HL-60 (cell line): ENCODE results near the gene MPI.

ENCODE experiments used
- DNase-seq, 2 experiments: peaks; one replicate each; pipeline ENCODE4 v3.0.0-alpha.2; 2010 to 2020; ENCODE audit warnings: low read depth in 1 of 2, low spot score in 1 of 2
- H3K27ac ChIP-seq: fragments of 250-450 bp; sonication (Bioruptor Pico); replicated peaks from 2 replicates; pipeline ENCODE4 v1.5.1; 2020; ENCODE audit warnings: mild to moderate bottlenecking, moderate library complexity
- H3K27me3 ChIP-seq: fragments of 250-450 bp; sonication (Bioruptor Pico); 2 replicates; pipeline ENCODE4 v1.5.1; 2021; ENCODE audit warnings: mild to moderate bottlenecking, moderate library complexity; ENCODE audit not compliant: insufficient read depth, poor library complexity, severe bottlenecking
- H3K4me3 ChIP-seq: replicated peaks from 2 replicates; pipeline ENCODE4 v1.5.1; 2011; ENCODE audit warnings: mild to moderate bottlenecking, control low read depth, low read length; ENCODE audit not compliant: insufficient read depth
- GABPA ChIP-seq: IDR thresholded peaks from 2 replicates; pipeline ENCODE4 v1.6.1; 2012; ENCODE audit warnings: low read depth
- POLR2AphosphoS5 ChIP-seq: IDR thresholded peaks from 2 replicates; pipeline ENCODE4 v1.6.1; 2012; ENCODE audit warnings: low read depth
- SPI1 ChIP-seq: IDR thresholded peaks from 2 replicates; pipeline ENCODE4 v1.6.1; 2012; ENCODE audit warnings: low read depth, mild to moderate bottlenecking, borderline replicate concordance
- TF ChIP-seq, protein P1 (sequence below): IDR thresholded peaks from 2 replicates; pipeline ENCODE4 v1.6.1; 2012; ENCODE audit warnings: low read depth; ENCODE audit not compliant: insufficient replicate concordance
- TF ChIP-seq, protein P2 (sequence below): IDR thresholded peaks from one replicate; pipeline ENCODE4 v1.5.1; 2011; ENCODE audit warnings: low read length, control low read depth, inconsistent platforms; ENCODE audit not compliant: insufficient read depth

Gene MPI

GRCh38 chr15:74897300-74897701 lies 7.5 kb downstream of the MPI start:
- Histone ChIP-seq H3K27ac (no peak overlapping the region), H3K4me3 (no peak overlapping the region), H3K27me3 (no peaks in the 10 kb centered on the region)
- no peak for DNase-seq
- TF ChIP-seq, protein P1, sequence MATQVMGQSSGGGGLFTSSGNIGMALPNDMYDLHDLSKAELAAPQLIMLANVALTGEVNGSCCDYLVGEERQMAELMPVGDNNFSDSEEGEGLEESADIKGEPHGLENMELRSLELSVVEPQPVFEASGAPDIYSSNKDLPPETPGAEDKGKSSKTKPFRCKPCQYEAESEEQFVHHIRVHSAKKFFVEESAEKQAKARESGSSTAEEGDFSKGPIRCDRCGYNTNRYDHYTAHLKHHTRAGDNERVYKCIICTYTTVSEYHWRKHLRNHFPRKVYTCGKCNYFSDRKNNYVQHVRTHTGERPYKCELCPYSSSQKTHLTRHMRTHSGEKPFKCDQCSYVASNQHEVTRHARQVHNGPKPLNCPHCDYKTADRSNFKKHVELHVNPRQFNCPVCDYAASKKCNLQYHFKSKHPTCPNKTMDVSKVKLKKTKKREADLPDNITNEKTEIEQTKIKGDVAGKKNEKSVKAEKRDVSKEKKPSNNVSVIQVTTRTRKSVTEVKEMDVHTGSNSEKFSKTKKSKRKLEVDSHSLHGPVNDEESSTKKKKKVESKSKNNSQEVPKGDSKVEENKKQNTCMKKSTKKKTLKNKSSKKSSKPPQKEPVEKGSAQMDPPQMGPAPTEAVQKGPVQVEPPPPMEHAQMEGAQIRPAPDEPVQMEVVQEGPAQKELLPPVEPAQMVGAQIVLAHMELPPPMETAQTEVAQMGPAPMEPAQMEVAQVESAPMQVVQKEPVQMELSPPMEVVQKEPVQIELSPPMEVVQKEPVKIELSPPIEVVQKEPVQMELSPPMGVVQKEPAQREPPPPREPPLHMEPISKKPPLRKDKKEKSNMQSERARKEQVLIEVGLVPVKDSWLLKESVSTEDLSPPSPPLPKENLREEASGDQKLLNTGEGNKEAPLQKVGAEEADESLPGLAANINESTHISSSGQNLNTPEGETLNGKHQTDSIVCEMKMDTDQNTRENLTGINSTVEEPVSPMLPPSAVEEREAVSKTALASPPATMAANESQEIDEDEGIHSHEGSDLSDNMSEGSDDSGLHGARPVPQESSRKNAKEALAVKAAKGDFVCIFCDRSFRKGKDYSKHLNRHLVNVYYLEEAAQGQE = no peak
- no peak for TF ChIP-seq SPI1
- no peak for TF ChIP-seq POLR2AphosphoS5
- no peak for TF ChIP-seq GABPA
- TF ChIP-seq, protein P2, sequence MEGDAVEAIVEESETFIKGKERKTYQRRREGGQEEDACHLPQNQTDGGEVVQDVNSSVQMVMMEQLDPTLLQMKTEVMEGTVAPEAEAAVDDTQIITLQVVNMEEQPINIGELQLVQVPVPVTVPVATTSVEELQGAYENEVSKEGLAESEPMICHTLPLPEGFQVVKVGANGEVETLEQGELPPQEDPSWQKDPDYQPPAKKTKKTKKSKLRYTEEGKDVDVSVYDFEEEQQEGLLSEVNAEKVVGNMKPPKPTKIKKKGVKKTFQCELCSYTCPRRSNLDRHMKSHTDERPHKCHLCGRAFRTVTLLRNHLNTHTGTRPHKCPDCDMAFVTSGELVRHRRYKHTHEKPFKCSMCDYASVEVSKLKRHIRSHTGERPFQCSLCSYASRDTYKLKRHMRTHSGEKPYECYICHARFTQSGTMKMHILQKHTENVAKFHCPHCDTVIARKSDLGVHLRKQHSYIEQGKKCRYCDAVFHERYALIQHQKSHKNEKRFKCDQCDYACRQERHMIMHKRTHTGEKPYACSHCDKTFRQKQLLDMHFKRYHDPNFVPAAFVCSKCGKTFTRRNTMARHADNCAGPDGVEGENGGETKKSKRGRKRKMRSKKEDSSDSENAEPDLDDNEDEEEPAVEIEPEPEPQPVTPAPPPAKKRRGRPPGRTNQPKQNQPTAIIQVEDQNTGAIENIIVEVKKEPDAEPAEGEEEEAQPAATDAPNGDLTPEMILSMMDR = no peak

DNA sequence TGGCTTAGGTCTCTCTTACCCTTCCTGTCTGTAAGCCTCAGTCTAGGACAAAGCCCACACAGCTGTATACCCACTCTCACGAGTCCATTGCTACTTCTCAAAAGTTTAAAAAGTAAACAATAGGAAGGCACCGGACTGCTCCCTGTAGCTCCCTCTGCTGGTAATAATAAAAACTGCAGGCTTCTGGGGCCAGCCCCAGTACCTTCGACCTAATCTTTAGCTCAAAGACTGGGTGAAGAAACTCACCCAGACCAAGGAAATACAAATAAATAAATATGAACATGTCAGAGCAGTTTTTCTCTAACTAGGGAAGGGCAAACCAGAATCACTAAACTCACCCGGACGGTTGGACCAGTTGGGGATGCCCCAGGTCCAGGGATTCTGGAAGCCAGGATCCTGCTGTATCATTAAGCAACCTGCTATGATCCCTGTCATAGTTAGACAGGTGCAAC lies 11.8 kb downstream of the MPI start:
- TF ChIP-seq, protein P1 = no peak
- TF ChIP-seq SPI1 (no peak), POLR2AphosphoS5 (no peak), GABPA (no peak)
- TF ChIP-seq, protein P2 = peak; percentile 49
- no peak overlapping the region for H3K4me3 ChIP-seq
- peak; percentile 47 to 64 for DNase-seq
- no peak overlapping the region for H3K27ac ChIP-seq
- no peaks in the 10 kb centered on the region for H3K27me3 ChIP-seq

GRCh38 chr15:74902295-74903075 lies 12.6 kb downstream of the MPI start:
- DNase-seq = peak in 1 of 2 experiments; percentile 63
- Histone ChIP-seq H3K27me3 (no peaks in the 10 kb centered on the region), H3K4me3 (no peak overlapping the region), H3K27ac (peak overlapping the region; percentile 9; the same call in 1 of the 2 replicates)
- TF ChIP-seq, protein P2 = no peak
- TF ChIP-seq, protein P1 = no peak
- TF ChIP-seq SPI1 (no peak; the same call in 1 of the 2 replicates), POLR2AphosphoS5 (no peak), GABPA (no peak)
